WI38 (cell line): Measurements from ENCODE around the gene TRIB2.

ENCODE experiments used
- H3K4me3 ChIP-seq: 2 replicates; pipeline ENCODE4 v1.5.1; 2011; ENCODE audit warnings: low read depth, mild to moderate bottlenecking, control low read depth, low read length
- TF ChIP-seq, protein P1 (sequence below): IDR thresholded peaks from 2 replicates; pipeline ENCODE4 v1.5.1; 2012; ENCODE audit warnings: low read depth, mild to moderate bottlenecking, control low read depth, low read length

Gene TRIB2

GRCh38 chr2:12685956-12686355, 30.8 kb upstream of the TRIB2 start:
- no peak overlapping the region for H3K4me3 ChIP-seq
- TF ChIP-seq, protein P1, sequence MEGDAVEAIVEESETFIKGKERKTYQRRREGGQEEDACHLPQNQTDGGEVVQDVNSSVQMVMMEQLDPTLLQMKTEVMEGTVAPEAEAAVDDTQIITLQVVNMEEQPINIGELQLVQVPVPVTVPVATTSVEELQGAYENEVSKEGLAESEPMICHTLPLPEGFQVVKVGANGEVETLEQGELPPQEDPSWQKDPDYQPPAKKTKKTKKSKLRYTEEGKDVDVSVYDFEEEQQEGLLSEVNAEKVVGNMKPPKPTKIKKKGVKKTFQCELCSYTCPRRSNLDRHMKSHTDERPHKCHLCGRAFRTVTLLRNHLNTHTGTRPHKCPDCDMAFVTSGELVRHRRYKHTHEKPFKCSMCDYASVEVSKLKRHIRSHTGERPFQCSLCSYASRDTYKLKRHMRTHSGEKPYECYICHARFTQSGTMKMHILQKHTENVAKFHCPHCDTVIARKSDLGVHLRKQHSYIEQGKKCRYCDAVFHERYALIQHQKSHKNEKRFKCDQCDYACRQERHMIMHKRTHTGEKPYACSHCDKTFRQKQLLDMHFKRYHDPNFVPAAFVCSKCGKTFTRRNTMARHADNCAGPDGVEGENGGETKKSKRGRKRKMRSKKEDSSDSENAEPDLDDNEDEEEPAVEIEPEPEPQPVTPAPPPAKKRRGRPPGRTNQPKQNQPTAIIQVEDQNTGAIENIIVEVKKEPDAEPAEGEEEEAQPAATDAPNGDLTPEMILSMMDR: no peak

DNA sequence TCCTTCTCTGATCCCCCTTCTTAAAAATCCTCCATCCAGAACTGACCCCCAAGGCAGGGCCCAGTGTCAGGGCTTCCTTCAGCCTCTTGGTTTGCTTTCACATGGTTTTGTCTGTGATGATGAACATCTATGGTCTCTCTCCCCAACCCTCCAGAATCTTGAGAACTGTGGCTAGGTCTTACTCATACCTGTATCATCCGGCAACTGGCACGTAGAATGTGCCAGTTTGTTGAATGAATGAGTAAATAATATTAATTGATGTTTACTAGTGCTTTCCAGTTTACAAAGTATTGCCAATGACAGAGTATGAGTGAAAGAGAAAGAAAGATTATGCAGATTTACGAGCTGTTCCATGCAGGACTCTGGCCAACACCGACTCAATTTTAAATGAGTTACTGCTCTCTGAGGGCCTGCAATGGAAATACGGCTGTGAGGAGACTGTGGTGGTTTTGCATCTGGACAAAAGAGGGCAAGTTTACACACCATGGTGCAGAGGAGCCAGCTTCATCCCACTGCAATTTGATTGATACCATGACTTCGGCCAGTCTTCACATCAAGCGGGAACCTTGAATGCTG, 29.9 kb upstream of the TRIB2 start:
- TF ChIP-seq, protein P1: no peak

DNA sequence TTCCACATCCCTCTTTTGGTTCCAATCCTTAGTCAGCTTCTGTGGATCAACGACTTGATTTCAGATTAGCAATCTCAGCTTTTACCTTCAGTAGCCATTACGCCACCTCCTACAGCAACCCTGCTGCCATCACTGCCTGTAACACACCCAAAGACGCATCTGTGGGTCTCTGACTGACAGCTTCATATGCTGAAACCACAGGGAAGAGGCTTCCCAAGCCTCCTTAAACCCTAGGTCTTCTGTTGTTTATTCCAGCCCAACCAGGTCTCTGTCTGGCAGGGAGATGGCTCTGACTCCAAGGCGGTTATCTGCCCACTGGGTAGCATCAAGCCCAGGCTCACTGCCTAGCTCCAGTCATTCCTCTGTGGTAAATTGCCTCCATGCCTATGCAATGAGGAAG, 28.6 kb upstream of the TRIB2 start:
- H3K4me3 ChIP-seq: no peak overlapping the region
- TF ChIP-seq, protein P1: no peak

More for the DNA sequence above, 29.9 kb upstream of the TRIB2 start:
- no peak overlapping the region for H3K4me3 ChIP-seq

DNA sequence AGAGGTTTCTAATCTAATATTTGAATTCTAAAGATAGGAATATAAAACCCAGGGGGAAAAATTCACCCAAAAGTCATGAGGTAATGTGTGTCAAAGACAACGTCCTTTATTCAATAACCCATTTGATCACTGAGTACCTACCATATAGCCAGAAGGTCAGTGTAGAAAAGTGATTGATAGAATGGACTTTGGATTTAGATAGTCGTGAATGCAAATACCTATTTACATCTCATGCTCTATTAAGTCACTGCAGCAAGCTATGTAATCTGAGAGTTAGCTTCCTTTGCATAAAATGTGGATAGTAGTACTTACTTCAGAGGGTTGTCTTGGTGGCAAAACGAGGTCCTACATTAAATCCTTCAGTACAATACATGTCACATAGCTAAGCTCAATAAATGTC, 27.8 kb upstream of the TRIB2 start:
- no peak overlapping the region for H3K4me3 ChIP-seq
- TF ChIP-seq, protein P1: no peak

DNA sequence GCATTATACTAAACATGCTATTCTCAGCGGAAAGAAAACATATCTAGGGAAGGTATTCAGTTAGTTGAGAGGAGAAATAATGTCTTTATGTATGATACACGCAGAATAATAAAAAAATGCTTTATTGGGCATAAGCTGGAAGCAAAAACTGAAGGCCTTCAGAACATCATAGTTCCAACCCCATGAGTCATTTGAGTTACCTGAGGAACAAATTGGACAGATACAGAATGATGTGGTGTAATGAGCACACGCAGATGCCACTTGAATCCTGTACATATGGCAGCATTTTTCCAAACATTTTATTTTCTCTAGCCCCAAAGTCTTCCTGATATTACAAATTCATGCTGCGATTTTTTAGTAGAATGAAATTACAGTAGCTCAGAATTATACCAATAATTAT, 23.2 kb upstream of the TRIB2 start:
- no peak overlapping the region for H3K4me3 ChIP-seq
- TF ChIP-seq, protein P1: no peak

- TF ChIP-seq, protein P1: no peak
- H3K4me3 ChIP-seq: no peak overlapping the region
Measured at GRCh38 chr2:12694990-12695774, 21.6 kb upstream of the TRIB2 start.

DNA sequence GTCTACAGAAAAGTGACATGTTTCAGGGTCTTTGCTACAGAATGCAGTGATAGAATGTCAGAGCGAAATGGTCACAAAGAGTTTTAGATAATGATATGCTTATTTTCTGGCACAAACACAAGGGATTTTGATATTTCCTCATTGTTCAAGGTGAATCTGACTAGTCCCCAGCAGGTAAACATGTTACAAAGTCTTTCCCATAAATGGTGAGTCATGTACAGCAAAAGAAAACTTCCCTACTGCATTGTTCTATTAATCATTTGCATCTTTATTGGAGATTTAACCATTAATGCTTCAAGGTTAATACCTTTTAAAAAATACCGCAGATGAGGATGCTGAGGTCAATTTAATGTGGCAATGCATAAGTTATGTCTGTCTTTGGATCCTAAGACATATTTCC, 19.1 kb upstream of the TRIB2 start:
- no peak overlapping the region for H3K4me3 ChIP-seq
- TF ChIP-seq, protein P1: no peak
